Muscle of back (tissue), 13 donors: ENCODE data around the gene GPBAR1. TPM values are rescaled to one million over a fixed set of nuclear protein-coding genes. Genes with fewer than 3 reads are reported as not detected.

Source experiments
- DNase-seq, 3 donors: peaks; one replicate each; pipeline versions ENCODE4 v3.0.0 to v3.0.0-alpha.2; 2013
- long read RNA-seq, 9 donors: transcript quantifications; one replicate each; lab custom pipeline, GENCODE V29; 2026
- polyA plus RNA-seq, 10 donors: library from polyadenylated mRNA; unstranded; fragments of 120-200 nt; gene quantifications; one replicate each; pipeline ENCODE4 v1.2.1, GENCODE V29; 2013; ENCODE audit not compliant: insufficient read length in 10 of 10

GPBAR1 gene
- polyA plus RNA-seq: 1 to 10 TPM; 1.4 to 3.2 (median 2.0) TPM
- long read RNA-seq, donor 1, partial matches to known transcripts: 0 of 1 reads
- long read RNA-seq, donor 1, other reads (novel, unspliced or antisense): 0 of 1 reads
- long read RNA-seq, donor 2, partial matches to known transcripts: 0 of 3 reads
- long read RNA-seq, donor 2, other reads (novel, unspliced or antisense): 0 of 3 reads
- long read RNA-seq, donor 3: 0 reads
- long read RNA-seq, donor 4, partial matches to known transcripts: 0 of 1 reads
- long read RNA-seq, donor 4, other reads (novel, unspliced or antisense): 0 of 1 reads
- long read RNA-seq, donor 5, partial matches to known transcripts: 0 of 3 reads
- long read RNA-seq, donor 5, other reads (novel, unspliced or antisense): 0 of 3 reads
- long read RNA-seq, donor 6, partial matches to known transcripts: 0 of 2 reads
- long read RNA-seq, donor 6, other reads (novel, unspliced or antisense): 0 of 2 reads
- long read RNA-seq, donor 7, partial matches to known transcripts: 0 of 3 reads
- long read RNA-seq, donor 7, other reads (novel, unspliced or antisense): 0 of 3 reads
- long read RNA-seq, donor 8, partial matches to known transcripts: 0 of 1 reads
- long read RNA-seq, donor 8, other reads (novel, unspliced or antisense): 0 of 1 reads
- long read RNA-seq, donor 9: 0 reads

DNA sequence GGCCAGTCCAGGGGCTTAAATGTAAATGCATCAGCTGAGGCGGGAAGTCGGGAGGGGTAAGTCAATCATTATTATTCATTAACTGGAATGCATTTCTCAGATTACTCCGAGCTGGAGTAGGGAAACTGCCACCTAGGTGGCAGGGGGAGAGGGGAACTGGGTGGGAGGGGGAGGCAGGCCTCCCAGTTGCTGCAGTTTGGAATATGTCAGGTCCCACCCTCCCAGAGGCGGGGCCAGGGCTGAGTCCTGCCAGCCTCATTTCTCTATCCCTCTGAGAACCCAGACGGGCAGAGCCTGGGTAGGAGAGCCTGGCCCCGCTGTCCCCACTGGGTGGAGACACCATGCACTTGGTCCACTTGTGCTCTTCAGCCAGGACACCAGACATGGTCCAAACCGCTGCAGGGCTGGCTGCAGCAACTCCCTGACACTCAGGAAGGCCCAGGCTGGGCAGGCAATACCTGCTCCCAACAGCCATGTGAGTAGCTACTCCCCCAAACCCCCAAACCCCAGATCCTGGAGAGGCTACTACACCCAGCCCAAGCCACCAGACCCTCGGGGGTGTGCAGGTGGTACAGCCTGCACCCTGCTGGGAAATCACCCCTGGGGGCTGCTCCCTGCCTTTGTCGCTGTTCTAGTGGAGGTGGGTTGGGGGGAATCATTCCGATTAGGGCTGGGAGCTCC is at the start of gene GPBAR1:
GPBAR1 (plus strand) TSS at position 274 of the 681 bp plus-strand sequence. CDS start 1,710 bp downstream, outside the sequence.
- DNase-seq: peak in 1 of 3 donors; percentile 33

- no peak for DNase-seq
Observed at GRCh38 chr2:218214116-218214515, 46.7 kb upstream of the GPBAR1 start.

GRCh38 chr2:218216336-218216673 is 44.5 kb upstream of the GPBAR1 start:
- DNase-seq: no peak

- DNase-seq: peak; percentile 95 to 99 (median 99)
Observed at GRCh38 chr2:218216674-218217359, 44.0 kb upstream of the GPBAR1 start, which contains the start of gene ARPC2. TSS of gene ARPC2 (plus strand) at chr2:218217189. CDS start at chr2:218217471, 282 bp downstream.

GRCh38 chr2:218217360-218218267 is 43.2 kb upstream of the GPBAR1 start:
- peak in 2 of 3 donors; percentile 40 to 72 for DNase-seq

GRCh38 chr2:218218268-218219185 is 42.3 kb upstream of the GPBAR1 start:
- peak in 2 of 3 donors; percentile 10 to 36 for DNase-seq

- no peak for DNase-seq
Observed at GRCh38 chr2:218219934-218220333, 40.9 kb upstream of the GPBAR1 start.

- DNase-seq: no peak
Observed at GRCh38 chr2:218221000-218221399, 39.8 kb upstream of the GPBAR1 start.

- DNase-seq: no peak
Observed at GRCh38 chr2:218223046-218223445, 37.8 kb upstream of the GPBAR1 start.

GRCh38 chr2:218224186-218224585 is 36.6 kb upstream of the GPBAR1 start:
- DNase-seq: no peak

DNA sequence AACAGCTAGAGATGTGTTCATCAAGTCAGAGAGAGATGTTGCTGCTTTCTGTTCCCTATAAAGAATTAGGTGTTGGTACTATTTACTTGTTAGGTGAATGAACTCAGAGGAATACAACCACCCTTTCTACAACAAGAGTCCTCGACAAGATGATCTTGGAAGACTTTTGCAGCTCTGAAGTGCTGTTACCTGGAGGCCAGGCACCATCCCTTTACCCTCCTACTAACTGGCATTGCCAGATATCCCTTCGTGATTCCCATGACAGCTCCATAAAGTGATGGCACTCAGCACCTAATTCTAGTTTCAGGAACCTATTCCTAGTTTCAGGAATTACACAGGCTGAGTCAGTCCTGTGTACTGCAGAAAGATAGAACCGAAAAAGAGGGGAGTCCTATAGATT is 33.9 kb upstream of the GPBAR1 start:
- DNase-seq: no peak

GRCh38 chr2:218228366-218229090 is 32.3 kb upstream of the GPBAR1 start:
- no peak for DNase-seq

DNA sequence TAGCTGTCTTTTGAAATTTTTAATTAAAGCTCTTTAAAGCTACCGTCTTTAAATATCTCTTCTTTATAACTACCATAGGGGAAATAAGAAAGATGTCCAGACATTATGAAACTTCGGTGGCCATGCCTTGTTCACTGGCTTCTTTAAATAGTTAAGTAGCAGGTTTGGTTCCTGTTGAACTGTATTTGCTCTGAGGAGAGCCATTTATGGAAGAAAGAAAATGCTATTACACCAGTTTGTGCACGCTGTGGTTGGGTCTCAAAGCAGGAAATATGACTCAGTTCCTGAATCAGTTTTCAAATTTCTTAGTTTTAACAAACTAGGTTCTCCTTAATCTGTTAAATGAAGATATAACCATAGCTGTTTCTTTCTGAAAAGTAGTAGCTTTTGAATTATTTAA is 31.6 kb upstream of the GPBAR1 start:
- peak; percentile 11 to 68 (median 24) for DNase-seq

DNA sequence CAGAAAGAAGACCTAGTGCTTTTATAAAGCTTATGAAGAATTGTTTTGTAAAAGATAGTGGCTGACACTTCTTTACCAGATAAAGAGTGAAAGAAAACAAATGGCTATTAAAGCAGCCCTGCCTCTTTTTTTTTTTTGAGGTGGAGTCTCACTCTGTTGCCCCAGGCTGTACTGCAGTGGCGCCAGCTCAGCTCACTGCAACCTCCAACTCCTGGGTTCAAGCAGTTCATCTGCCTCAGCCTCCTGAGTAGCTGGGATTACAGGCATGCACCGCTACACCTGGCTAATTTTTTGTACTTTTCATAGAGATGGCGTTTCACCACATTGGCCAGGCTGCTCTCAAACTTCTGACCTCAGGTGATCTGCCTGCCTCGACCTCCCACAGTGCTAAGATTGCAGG is 31.0 kb upstream of the GPBAR1 start:
- DNase-seq: no peak

- no peak for DNase-seq
Observed at GRCh38 chr2:218230882-218231281, 29.9 kb upstream of the GPBAR1 start.

GRCh38 chr2:218233543-218233942 is 27.3 kb upstream of the GPBAR1 start:
- no peak for DNase-seq

GRCh38 chr2:218234521-218234920 is 26.3 kb upstream of the GPBAR1 start:
- no peak for DNase-seq

DNA sequence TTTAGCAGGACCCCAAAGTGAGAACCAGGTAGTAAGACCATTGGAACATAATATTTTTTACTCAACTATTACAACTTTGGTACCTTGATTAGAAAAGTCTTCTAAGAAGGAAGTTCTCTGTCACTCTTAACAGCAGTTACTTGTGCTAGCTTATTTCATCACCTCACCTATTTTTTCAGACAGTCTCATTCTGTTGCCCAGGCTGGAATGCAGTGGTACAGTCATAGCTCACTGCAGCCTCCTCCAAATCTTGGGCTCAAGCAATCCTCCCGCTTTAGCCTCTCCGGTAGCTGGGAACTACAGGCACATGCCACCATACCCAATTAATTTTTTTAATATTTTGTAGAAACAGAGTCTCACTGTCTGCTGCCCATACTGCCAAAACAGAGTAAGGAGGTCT is 25.8 kb upstream of the GPBAR1 start:
- DNase-seq: no peak

DNA sequence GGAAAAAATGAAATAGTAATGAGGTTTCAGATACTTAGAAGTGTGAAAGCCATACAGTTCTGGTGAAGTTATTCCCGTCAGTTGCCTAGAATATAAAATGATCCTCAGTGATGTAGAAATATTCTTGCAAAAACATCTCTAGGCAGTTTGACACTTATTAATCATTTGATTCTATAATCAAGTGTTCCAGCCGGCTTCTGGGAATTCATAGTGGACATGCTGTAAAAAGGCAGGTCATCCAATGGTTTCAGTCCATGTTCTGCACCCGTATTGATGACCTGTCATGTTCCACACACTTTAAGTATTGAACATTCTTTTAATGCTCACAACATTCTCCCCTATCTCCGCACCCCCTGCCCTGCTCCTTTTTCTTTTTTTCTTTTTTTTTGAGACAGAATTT is 24.0 kb upstream of the GPBAR1 start:
- DNase-seq: no peak
